Activated naive CD8-positive, alpha-beta T cell treated with anti-CD3 and anti-CD28 coated beads, Interleukin-2, amount 50 U/mL, for 24 hours (primary cell): ENCODE results near the gene TAF1D.

Source experiments
- ATAC-seq: fragments of 150-1000 bp; cut with Tn5 transposase; one replicate; pipeline ENCODE4 v1.10.0; 2021
- DNase-seq: peaks from one replicate; pipeline ENCODE4 v3.0.0; 2021
- H3K27ac Mint-ChIP-seq: one replicate; pipeline ENCODE4 v1.8.0; 2021; ENCODE audit warnings: mild to moderate bottlenecking, mixed read lengths
- H3K27me3 Mint-ChIP-seq: one replicate; pipeline ENCODE4 v1.8.0; 2021; ENCODE audit warnings: mixed read lengths
- H3K36me3 Mint-ChIP-seq: one replicate; pipeline ENCODE4 v1.8.0; 2021; ENCODE audit warnings: low read depth, mixed read lengths
- H3K4me1 Mint-ChIP-seq: one replicate; pipeline ENCODE4 v1.8.0; 2021; ENCODE audit warnings: mixed read lengths
- H3K4me3 Mint-ChIP-seq: one replicate; pipeline ENCODE4 v1.8.0; 2021; ENCODE audit warnings: mild to moderate bottlenecking, moderate library complexity, mixed read lengths
- H3K9me3 Mint-ChIP-seq: one replicate; pipeline ENCODE4 v1.8.0; 2021; ENCODE audit warnings: mixed read lengths

The TAF1D gene

DNA sequence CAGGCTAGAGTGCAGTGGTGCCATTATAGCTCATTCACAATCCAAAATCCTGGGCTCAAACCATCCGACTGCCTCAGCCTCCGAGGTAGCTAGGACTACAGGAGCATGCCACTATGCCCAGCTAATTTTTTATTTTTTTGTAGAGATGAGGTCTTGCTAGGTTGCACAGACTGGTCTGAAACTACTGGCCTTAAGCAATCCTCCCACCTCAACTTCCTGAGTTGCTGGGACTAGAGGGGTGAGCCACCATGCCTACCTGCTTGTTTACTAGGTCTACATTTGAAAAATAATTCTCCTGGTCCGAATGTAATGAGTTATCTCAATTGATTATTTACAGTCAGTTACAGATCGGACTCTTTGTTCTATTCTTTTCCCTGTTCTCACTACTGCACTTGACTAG lies 22.0 kb downstream of the TAF1D start:
- no peak overlapping the region for H3K4me3 Mint-ChIP-seq
- H3K9me3 Mint-ChIP-seq: no peaks in the 10 kb centered on the region
- ATAC-seq (no peak), DNase-seq (no peak)
- peaks cover 65% of the 10 kb centered on the region for H3K36me3 Mint-ChIP-seq
- peaks cover 15% of the 10 kb centered on the region for H3K4me1 Mint-ChIP-seq
- no peak overlapping the region for H3K27ac Mint-ChIP-seq
- H3K27me3 Mint-ChIP-seq: no peaks in the 10 kb centered on the region

GRCh38 chr11:93718057-93718563 lies 23.2 kb downstream of the TAF1D start:
- H3K36me3 Mint-ChIP-seq: peaks cover 71% of the 10 kb centered on the region
- no peaks in the 10 kb centered on the region for H3K9me3 Mint-ChIP-seq
- no peaks in the 10 kb centered on the region for H3K27me3 Mint-ChIP-seq
- H3K27ac Mint-ChIP-seq: peak overlapping the region; percentile 23
- H3K4me3 Mint-ChIP-seq: no peak overlapping the region
- peaks cover 15% of the 10 kb centered on the region for H3K4me1 Mint-ChIP-seq
- DNase-seq (no peak), ATAC-seq (peak; percentile 51)

- peaks cover 15% of the 10 kb centered on the region for H3K4me1 Mint-ChIP-seq
- peak overlapping the region; percentile 23 for H3K27ac Mint-ChIP-seq
- ATAC-seq: no peak
- no peak overlapping the region for H3K4me3 Mint-ChIP-seq
- no peaks in the 10 kb centered on the region for H3K27me3 Mint-ChIP-seq
- H3K9me3 Mint-ChIP-seq: no peaks in the 10 kb centered on the region
- H3K36me3 Mint-ChIP-seq: peaks cover 75% of the 10 kb centered on the region
- no peak for DNase-seq
Measured at GRCh38 chr11:93717501-93717900, 23.8 kb downstream of the TAF1D start.

DNA sequence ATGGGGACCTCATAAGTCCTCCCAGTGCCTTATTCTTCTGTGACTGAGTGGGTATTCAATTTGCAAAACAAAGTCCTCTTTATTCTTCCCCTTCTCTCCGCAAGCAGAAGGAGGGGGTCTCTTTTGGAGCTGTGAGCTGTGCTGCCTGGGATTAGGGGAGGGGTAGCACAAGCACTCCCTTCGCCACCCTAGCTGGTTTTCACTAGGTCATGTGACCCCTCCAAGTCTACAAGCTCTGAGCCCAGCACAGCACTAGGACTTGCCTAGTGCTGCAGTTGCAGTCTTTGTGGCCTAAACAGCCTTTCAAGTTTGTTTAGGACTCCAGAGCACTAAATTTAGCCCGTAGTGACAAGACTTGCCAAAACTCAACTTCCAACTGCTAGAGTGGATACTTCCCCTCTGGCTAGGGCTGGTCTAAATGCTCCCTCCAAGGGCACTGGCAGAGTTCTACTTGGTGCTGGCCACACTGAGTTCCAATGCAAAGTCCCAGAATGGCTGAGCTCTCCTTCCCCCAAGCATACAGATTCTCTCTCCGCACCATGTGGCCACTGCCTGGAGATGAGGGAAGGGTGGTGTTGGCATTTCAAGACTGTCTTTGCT lies 25.4 kb downstream of the TAF1D start:
- H3K4me3 Mint-ChIP-seq: no peak overlapping the region
- peaks cover 73% of the 10 kb centered on the region for H3K36me3 Mint-ChIP-seq
- ATAC-seq (no peak), DNase-seq (no peak)
- no peaks in the 10 kb centered on the region for H3K27me3 Mint-ChIP-seq
- no peak overlapping the region for H3K27ac Mint-ChIP-seq
- peaks cover 5% of the 10 kb centered on the region for H3K9me3 Mint-ChIP-seq
- H3K4me1 Mint-ChIP-seq: peaks cover 15% of the 10 kb centered on the region

- DNase-seq (no peak), ATAC-seq (no peak)
- Mint-ChIP-seq H3K4me3 (no peak overlapping the region), H3K36me3 (peaks cover 92% of the 10 kb centered on the region), H3K27ac (no peak overlapping the region), H3K4me1 (peaks cover 7% of the 10 kb centered on the region), H3K27me3 (no peaks in the 10 kb centered on the region), H3K9me3 (peaks cover 31% of the 10 kb centered on the region)
Measured at GRCh38 chr11:93712678-93713077, 28.6 kb downstream of the TAF1D start.

- no peaks in the 10 kb centered on the region for H3K4me1 Mint-ChIP-seq
- H3K9me3 Mint-ChIP-seq: peaks cover 31% of the 10 kb centered on the region
- no peak overlapping the region for H3K4me3 Mint-ChIP-seq
- no peak overlapping the region for H3K27ac Mint-ChIP-seq
- no peak for ATAC-seq
- no peak for DNase-seq
- peaks cover 91% of the 10 kb centered on the region for H3K36me3 Mint-ChIP-seq
- H3K27me3 Mint-ChIP-seq: no peaks in the 10 kb centered on the region
Measured at GRCh38 chr11:93710239-93710638, 31.1 kb downstream of the TAF1D start.

GRCh38 chr11:93704237-93704636 lies 37.1 kb downstream of the TAF1D start:
- H3K4me3 Mint-ChIP-seq: no peak overlapping the region
- ATAC-seq (no peak), DNase-seq (no peak)
- peaks cover 10% of the 10 kb centered on the region for H3K9me3 Mint-ChIP-seq
- H3K27ac Mint-ChIP-seq: no peak overlapping the region
- peaks cover 2% of the 10 kb centered on the region for H3K4me1 Mint-ChIP-seq
- no peaks in the 10 kb centered on the region for H3K27me3 Mint-ChIP-seq
- H3K36me3 Mint-ChIP-seq: peaks cover 76% of the 10 kb centered on the region

DNA sequence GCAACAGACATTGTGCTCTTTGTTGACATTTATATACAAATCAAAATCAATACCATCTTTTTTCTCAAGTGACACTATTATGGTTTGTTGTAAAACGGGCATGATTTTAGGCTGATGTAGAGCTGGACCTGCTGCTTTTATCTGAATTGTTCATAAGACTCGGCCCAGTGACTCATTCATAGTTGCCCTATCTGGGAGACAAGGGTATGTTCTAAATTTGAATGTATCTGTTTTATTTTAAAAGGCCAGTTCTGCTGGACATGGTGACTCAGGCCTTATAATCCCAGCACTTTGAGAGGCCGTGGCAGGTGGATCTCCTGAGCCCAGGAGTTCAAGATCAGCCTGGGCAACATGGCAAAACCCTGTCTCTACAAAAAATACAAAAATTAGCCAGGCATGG lies 40.5 kb downstream of the TAF1D start:
- Mint-ChIP-seq H3K4me1 (peaks cover 2% of the 10 kb centered on the region), H3K4me3 (no peak overlapping the region), H3K9me3 (no peaks in the 10 kb centered on the region), H3K27me3 (no peaks in the 10 kb centered on the region), H3K27ac (no peak overlapping the region), H3K36me3 (peaks cover 79% of the 10 kb centered on the region)
- DNase-seq (no peak), ATAC-seq (no peak)

- no peak for ATAC-seq
- H3K27me3 Mint-ChIP-seq: no peaks in the 10 kb centered on the region
- no peak for DNase-seq
- H3K4me1 Mint-ChIP-seq: peaks cover 2% of the 10 kb centered on the region
- H3K36me3 Mint-ChIP-seq: peaks cover 70% of the 10 kb centered on the region
- no peak overlapping the region for H3K27ac Mint-ChIP-seq
- no peaks in the 10 kb centered on the region for H3K9me3 Mint-ChIP-seq
- H3K4me3 Mint-ChIP-seq: no peak overlapping the region
Measured at GRCh38 chr11:93697611-93698010, 43.7 kb downstream of the TAF1D start.

DNA sequence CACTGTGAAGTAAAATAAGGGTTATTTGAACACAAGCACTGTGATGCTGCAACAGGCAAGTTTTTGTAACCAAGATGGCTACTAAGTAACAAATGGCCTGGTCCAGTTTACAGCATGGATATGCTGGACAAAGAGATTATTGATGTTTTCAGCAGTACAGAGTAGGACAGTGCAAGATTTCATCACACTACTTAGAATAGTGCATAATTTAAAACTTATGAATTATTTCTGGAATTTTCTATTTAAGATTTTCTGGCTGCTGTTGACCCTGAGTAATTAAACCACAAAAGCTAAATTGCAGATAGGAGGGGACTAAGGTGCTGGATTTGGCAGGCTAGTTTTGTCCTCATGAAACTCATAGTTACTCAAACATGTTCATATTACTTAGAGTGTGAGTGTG lies 46.7 kb downstream of the TAF1D start:
- H3K4me1 Mint-ChIP-seq: peaks cover 3% of the 10 kb centered on the region
- no peak overlapping the region for H3K4me3 Mint-ChIP-seq
- H3K36me3 Mint-ChIP-seq: peaks cover 62% of the 10 kb centered on the region
- H3K27me3 Mint-ChIP-seq: no peaks in the 10 kb centered on the region
- no peak overlapping the region for H3K27ac Mint-ChIP-seq
- ATAC-seq: no peak
- no peak for DNase-seq
- H3K9me3 Mint-ChIP-seq: no peaks in the 10 kb centered on the region

GRCh38 chr11:93694109-93694508 lies 47.2 kb downstream of the TAF1D start:
- H3K27ac Mint-ChIP-seq: no peak overlapping the region
- no peak for ATAC-seq
- no peak for DNase-seq
- no peaks in the 10 kb centered on the region for H3K27me3 Mint-ChIP-seq
- peaks cover 8% of the 10 kb centered on the region for H3K4me1 Mint-ChIP-seq
- H3K4me3 Mint-ChIP-seq: no peak overlapping the region
- no peaks in the 10 kb centered on the region for H3K9me3 Mint-ChIP-seq
- H3K36me3 Mint-ChIP-seq: peaks cover 62% of the 10 kb centered on the region

DNA sequence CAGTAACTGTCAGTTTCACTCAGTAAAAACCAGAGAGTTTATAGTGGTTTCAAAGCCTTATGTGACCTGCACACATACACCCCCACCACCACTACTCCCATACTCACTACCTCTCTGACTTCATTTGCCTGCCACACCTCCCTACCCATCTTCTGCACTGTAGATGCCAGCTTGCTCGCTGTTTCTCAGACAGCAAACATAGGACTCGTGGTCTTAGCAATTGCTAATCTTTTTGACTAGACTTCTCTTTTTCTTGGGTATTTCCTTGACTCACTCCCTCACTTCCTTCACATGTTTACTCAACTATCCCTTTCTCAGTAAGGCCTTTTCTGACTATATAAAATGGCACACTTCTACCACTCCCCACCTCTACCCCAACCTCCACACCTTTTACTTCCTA lies 52.1 kb downstream of the TAF1D start:
- DNase-seq: no peak
- Mint-ChIP-seq H3K4me3 (no peak overlapping the region), H3K4me1 (peaks cover 11% of the 10 kb centered on the region), H3K9me3 (no peaks in the 10 kb centered on the region), H3K36me3 (peaks cover 57% of the 10 kb centered on the region), H3K27me3 (no peaks in the 10 kb centered on the region), H3K27ac (peak overlapping the region; percentile 43)
- peak; percentile 94 for ATAC-seq

DNA sequence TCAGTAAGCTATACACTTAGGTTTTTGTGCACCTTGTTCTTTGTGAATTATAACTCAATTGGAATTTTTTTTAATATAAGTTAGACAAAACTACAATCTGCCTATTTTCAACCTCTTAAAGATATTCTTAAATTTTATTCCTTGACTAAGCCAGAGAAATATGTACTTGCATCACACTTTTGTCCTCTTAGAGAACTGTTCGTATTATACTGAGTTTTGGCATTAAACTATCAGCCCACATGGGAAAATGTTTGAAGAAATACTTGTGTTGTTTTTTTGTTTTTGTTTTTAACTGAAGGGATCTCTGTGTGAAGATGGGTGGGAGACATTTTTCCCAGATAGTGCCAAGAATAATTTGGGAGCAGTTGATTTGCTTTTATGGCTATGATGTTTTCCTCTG lies 54.5 kb downstream of the TAF1D start:
- Mint-ChIP-seq H3K27ac (no peak overlapping the region), H3K27me3 (no peaks in the 10 kb centered on the region), H3K36me3 (peaks cover 71% of the 10 kb centered on the region), H3K9me3 (no peaks in the 10 kb centered on the region), H3K4me3 (no peak overlapping the region), H3K4me1 (peaks cover 11% of the 10 kb centered on the region)
- ATAC-seq: no peak
- no peak for DNase-seq

DNA sequence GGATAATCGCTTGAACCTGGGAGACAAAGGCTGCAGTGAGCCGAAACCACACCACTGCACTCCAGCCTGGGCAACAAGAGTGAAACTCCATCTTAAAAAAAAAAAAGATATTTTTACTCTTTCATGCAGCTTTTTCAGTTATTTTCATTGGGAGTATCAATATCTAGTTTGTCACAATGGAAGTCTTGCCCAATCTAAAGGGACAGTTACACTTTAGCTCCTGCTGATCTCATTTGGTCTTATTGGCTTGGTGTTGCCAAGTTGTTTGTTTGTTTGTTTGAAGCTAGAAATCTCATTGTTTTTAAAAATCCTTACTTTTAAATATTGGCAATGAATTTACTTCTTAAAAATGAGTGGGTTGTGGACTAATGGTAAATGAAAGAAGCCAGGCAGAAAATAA lies 55.1 kb downstream of the TAF1D start:
- ATAC-seq: no peak
- Mint-ChIP-seq H3K9me3 (no peaks in the 10 kb centered on the region), H3K27ac (no peak overlapping the region), H3K4me3 (no peak overlapping the region), H3K27me3 (no peaks in the 10 kb centered on the region), H3K36me3 (peaks cover 71% of the 10 kb centered on the region), H3K4me1 (peaks cover 11% of the 10 kb centered on the region)
- no peak for DNase-seq
